NK-92 (cell line): ENCODE data around the gene CPLX4.

Experiments
- DNase-seq: peaks from one replicate; lab custom pipeline; 2025; ENCODE audit not compliant: unreplicated experiment; lab: John Stamatoyannopoulos, UW

CPLX4 gene

GRCh38 chr18:59308248-59308937 lies 10.1 kb downstream of the CPLX4 start:
- no peak for DNase-seq

DNA sequence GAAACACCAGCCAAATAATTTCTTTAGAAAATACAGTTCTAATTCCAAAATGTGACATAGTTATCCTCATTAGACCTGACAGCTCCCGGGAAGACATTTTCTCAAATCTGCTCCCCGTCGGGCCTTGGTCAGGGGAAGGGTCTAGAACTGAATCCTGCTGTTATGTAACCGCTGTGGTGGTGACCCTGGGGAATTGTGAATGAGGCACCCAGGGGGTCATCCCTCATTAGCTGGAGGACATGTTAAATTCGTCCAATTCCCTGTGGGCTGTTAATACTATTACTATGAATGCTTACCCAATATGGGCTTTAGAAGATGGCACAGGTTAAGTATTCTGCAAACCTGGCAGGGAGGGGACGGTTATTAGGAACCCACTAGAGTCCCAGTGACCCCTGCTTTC lies 11.8 kb downstream of the CPLX4 start:
- DNase-seq, result no peak

DNA sequence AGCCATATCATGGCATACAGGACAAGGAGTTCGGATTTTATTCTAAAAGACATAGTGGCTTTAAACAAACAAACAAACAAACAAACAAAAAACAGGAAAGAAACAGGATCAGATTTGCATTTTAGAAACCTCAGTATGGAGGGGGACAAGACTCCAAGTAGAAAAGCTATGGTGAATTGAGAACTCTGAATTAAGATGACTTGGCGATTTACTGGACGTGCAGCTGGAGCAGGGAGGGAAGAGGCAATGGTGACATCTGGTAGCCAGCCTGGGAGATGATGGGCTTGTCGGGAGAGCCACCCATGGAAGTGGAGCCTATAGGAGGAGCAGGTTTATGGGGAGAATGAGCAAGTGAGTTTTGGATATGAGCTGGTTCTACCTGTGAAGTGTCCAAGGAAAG lies 13.2 kb downstream of the CPLX4 start:
- DNase-seq, result no peak

GRCh38 chr18:59303656-59304195 lies 14.7 kb downstream of the CPLX4 start:
- no peak for DNase-seq

DNA sequence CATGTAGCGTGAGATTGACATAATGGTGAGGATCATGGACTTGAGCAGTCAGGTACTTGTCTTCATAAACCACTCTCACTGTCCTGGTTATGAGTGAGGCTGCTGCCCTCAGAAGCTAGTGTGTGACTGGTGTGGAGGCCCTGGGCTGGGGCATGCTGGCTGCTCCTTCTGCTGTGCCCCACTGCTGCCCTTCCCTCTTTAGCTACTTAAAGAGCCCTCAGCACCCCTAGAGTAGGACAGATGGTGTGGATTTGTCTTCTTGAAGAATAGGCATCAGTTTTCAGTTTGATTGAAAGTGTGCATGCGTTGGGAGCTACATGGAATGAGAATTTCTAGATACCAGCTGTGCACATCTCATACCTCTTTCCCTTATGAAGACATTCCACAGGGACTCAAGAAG lies 15.4 kb downstream of the CPLX4 start:
- DNase-seq, result no peak

- no peak for DNase-seq
Observed at GRCh38 chr18:59301929-59302328, 16.5 kb downstream of the CPLX4 start.

DNA sequence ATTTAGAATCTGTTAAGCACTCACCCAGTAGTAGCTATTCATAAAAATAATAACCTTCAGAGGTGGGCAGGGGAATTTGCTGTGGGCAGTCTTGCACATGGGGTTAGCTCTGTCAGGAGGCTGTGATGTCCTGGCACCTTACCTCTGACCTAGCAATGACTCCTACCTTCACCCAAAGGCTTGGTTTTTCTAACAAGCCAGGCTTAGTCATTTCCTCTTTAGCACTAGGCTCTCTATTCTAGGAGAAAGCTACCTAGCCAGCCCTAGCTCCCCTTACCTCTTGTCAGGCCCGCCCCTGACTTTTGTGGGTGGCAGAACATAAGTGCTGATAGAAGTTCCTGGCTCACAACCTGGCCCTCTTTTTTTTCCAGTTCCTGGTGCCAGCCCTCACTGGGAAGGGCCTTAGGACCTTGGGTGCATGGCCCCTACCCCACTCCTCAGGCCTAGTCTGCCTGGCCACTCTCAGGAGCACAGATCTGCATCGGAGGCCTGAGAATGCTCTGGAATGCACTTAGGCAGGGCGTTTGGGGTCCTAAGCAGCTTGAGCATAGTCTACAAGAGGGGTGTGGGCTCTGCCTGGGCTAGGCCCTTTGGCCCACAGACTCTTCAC lies 17.7 kb downstream of the CPLX4 start:
- DNase-seq, result no peak

GRCh38 chr18:59298871-59299270 lies 19.6 kb downstream of the CPLX4 start:
- DNase-seq, result no peak

GRCh38 chr18:59293317-59293716 lies 25.1 kb downstream of the CPLX4 start:
- no peak for DNase-seq

DNA sequence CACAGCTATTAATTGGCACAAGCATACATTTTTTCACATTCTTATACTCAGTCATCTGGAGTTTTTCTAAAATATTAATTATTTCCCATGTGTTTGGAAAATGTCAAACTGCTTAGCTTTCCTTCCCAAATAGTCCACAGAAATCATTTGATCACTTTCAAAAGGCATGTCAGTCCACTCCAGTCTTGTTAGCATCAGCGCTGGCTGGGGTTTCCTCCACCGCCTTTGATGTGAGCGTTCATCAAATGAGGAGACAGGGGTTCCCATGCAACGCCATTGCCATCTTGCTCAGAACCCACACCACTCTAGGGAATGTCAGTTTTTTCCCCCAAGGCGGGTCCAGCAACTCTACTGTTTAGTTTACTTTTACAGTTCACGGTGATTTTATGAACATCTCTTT lies 32.1 kb downstream of the CPLX4 start:
- no peak for DNase-seq

DNA sequence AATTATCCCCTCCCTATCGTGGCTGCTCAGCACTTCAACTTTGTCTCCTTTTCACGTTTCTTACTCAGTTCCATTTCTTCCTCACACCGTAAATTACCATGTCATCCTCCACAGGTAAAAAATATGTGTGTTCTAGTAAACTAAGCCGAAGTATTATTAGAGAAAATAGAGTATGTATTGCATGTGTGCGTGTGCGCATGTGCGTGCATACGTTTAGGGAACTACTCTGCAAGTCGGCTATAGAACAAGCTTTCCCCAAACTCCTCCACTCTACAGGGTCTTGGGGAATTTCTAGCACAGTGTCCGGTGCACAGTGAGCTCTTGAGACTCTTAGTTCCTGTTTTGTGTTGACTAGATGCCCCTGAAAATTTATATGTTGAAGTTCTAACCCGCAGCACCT lies 36.1 kb downstream of the CPLX4 start:
- DNase-seq, result no peak

- no peak for DNase-seq
Observed at GRCh38 chr18:59279722-59280121, 38.7 kb downstream of the CPLX4 start.

GRCh38 chr18:59279193-59279592 lies 39.3 kb downstream of the CPLX4 start:
- DNase-seq, result no peak

- DNase-seq, result no peak
Observed at GRCh38 chr18:59278793-59279192, 39.7 kb downstream of the CPLX4 start.

DNA sequence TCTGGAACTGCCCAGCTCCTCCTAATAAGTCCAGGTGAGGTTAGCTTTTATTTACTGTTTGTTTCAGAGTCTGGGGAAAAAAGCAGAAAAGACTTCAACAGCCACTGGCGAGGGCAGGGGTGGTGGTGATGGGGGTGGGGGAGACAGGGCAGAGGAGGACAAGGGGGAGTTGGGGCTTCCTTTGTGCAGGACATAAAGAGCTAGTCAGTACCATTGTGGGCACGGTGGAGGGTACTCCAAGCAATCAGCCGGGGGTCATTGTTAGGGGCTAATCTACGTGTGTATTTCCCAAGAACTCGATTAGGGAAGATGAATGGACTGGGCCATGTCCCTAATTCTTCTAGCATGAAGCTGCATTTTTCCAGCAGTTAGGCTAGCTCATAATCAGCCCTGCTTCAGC lies 42.4 kb downstream of the CPLX4 start:
- DNase-seq, result no peak

- DNase-seq, result no peak
Observed at GRCh38 chr18:59275406-59275949, 43.0 kb downstream of the CPLX4 start.

- no peak for DNase-seq
Observed at GRCh38 chr18:59274533-59274928, 43.9 kb downstream of the CPLX4 start.

GRCh38 chr18:59273759-59274532 lies 44.5 kb downstream of the CPLX4 start:
- no peak for DNase-seq

- DNase-seq, result no peak
Observed at GRCh38 chr18:59272891-59273758, 45.3 kb downstream of the CPLX4 start, which contains the start of gene RAX. RAX (minus strand) TSS chr18:59273454; CDS start chr18:59273206, 248 bp downstream.

- no peak for DNase-seq
Observed at GRCh38 chr18:59272221-59272888, 46.1 kb downstream of the CPLX4 start.
